ENCODE results near the gene NRN1. TPM values are rescaled to one million over a fixed set of nuclear protein-coding genes. Genes with fewer than 3 reads are reported as not detected.
"Not testable (repeated sequence)": the region's sequence is repeated elsewhere in the genome, so short reads cannot be mapped to it uniquely, and the experiment has no call there.

The NRN1 gene
- total RNA-seq, 8 experiments from 2014 or later = 2.1 to 54.0 (median 4.2) TPM

- no peak overlapping the region for H3K4me3 ChIP-seq
- in situ Hi-C loops (cut with MboI; ENCODE audit: low pct_unique_long_range_greater_than_20kb in 2 of 9, low sequenced_read_pairs in 9 of 9, unreplicated experiment in 9 of 9) = loop anchor here in 3 of 9 experiments (25.0 kb wide), 2 partner anchors 527 to 727 kb away; partner anchors contain the start of genes FARS2 (in 1 of the 3) and LYRM4 (in 1 of the 3)
- 16 to 100% (median 80%) methylated on average over 1 to 5 of the region's 5 CpGs; no CpG with 5 or more reads in 1 of the 10 experiments for WGBS, 10 experiments
- ATAC-seq (replicated peaks in 6 of 8) = peak in 2 of 8 experiments; percentile 34 to 37
- no peaks in the 10 kb centered on the region for H3K4me1 ChIP-seq (replicated peaks in 1 of 2)
- no peak overlapping the region for H3K27ac ChIP-seq
Measured at GRCh38 chr6:5989141-5989723, 17.5 kb downstream of the NRN1 start.

DNA sequence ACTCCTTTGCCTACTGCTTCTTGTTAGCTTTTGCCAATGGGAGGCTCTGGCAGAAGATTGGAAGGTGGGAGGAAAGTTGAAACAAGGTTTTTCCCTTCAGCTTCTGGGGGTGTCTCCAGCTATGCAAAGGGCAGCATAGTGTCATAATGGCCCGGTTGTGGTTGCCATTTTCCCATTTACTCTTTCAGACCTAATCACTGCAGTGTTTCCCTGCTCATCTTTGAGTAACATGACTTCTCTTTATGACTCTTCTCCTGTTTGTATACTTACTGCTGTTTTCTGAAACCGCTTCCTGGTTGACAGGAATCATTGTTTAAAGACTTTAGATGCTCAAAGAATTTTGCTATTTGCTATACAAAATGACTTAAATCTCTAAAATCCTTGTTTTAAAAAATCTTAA lies 19.9 kb downstream of the NRN1 start:
- Histone ChIP-seq H3K4me1 (replicated peaks in 1 of 2) (no peaks in the 10 kb centered on the region), H3K27ac (no peak overlapping the region), H3K4me3 (no peak overlapping the region)
- no peak for ATAC-seq (replicated peaks in 6 of 8)
- WGBS, 10 experiments = 39 to 71% (median 50%) methylated on average over 1 to 2 of the region's 2 CpGs; no CpG with 5 or more reads in 1 of the 10 experiments
- in situ Hi-C loops (cut with MboI; ENCODE audit: low pct_unique_long_range_greater_than_20kb in 2 of 9, low sequenced_read_pairs in 9 of 9, unreplicated experiment in 9 of 9) = loop anchor here in 3 of 9 experiments (25.0 kb wide), 2 partner anchors 525 to 725 kb away; partner anchors contain the start of genes FARS2 (in 1 of the 3) and LYRM4 (in 1 of the 3)

GRCh38 chr6:5984150-5985089 lies 22.3 kb downstream of the NRN1 start:
- no peak for ATAC-seq (replicated peaks in 6 of 8)
- 38 to 89% (median 66%) methylated on average over 1 to 7 of the region's 7 CpGs for WGBS, 10 experiments
- Histone ChIP-seq H3K4me1 (replicated peaks in 1 of 2) (no peaks in the 10 kb centered on the region), H3K4me3 (no peak overlapping the region), H3K27ac (no peak overlapping the region)
- in situ Hi-C loops (cut with MboI; ENCODE audit: low pct_unique_long_range_greater_than_20kb in 2 of 9, low sequenced_read_pairs in 9 of 9, unreplicated experiment in 9 of 9) = loop anchor here in 3 of 9 experiments (25.0 kb wide), 2 partner anchors 522 to 722 kb away; partner anchors contain the start of genes FARS2 (in 1 of the 3) and LYRM4 (in 1 of the 3)

- WGBS, 10 experiments = 21 to 92% (median 71%) methylated on average over 3 to 7 of the region's 7 CpGs; no CpG with 5 or more reads in 1 of the 10 experiments
- Histone ChIP-seq H3K4me1 (replicated peaks in 1 of 2) (no peaks in the 10 kb centered on the region), H3K27ac (no peak overlapping the region), H3K4me3 (no peak overlapping the region)
- ATAC-seq (replicated peaks in 6 of 8) = no peak
- in situ Hi-C loops (cut with MboI; ENCODE audit: low pct_unique_long_range_greater_than_20kb in 2 of 9, low sequenced_read_pairs in 9 of 9, unreplicated experiment in 9 of 9) = loop anchor here in 3 of 9 experiments (25.0 kb wide), 2 partner anchors 519 to 719 kb away; partner anchors contain the start of genes FARS2 (in 1 of the 3) and LYRM4 (in 1 of the 3)
Measured at GRCh38 chr6:5981126-5982026, 25.3 kb downstream of the NRN1 start.

- in situ Hi-C loops (cut with MboI; ENCODE audit: low pct_unique_long_range_greater_than_20kb in 2 of 9, low sequenced_read_pairs in 9 of 9, unreplicated experiment in 9 of 9) = loop anchor here in 3 of 9 experiments (25.0 kb wide), 2 partner anchors 518 to 718 kb away; partner anchors contain the start of genes FARS2 (in 1 of the 3) and LYRM4 (in 1 of the 3)
- no peak overlapping the region for H3K4me3 ChIP-seq
- WGBS, 10 experiments = 30 to 94% (median 71%) methylated on average over 2 to 9 of the region's 9 CpGs
- peak in 2 of 8 experiments; percentile 95 to 100 for ATAC-seq (replicated peaks in 6 of 8)
- H3K27ac ChIP-seq = no peak overlapping the region
- no peaks in the 10 kb centered on the region for H3K4me1 ChIP-seq (replicated peaks in 1 of 2)
Measured at GRCh38 chr6:5979650-5980420, 26.9 kb downstream of the NRN1 start.

DNA sequence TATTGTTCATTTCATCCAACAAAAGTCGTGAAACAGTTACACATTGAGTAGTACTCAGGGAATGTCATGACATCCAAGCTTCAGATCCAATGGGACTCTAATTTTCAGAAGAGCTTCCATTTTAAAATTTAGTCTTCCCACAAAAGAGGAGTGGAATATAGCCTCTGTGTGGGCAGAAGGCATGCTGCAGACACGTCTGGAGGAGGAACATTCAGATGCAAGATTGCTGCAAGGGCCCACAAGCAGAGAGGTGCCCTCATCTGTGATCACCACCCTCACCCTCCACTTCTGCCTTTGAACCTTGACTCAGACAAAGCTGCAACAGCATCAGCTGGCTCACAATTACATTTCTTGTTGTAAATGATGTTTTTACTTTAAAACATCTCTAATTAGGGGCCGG lies 29.9 kb downstream of the NRN1 start:
- Histone ChIP-seq H3K27ac (no peak overlapping the region), H3K4me1 (replicated peaks in 1 of 2) (no peaks in the 10 kb centered on the region), H3K4me3 (no peak overlapping the region)
- ATAC-seq (replicated peaks in 6 of 8) = no peak
- in situ Hi-C loops (cut with MboI; ENCODE audit: low pct_unique_long_range_greater_than_20kb in 2 of 9, low sequenced_read_pairs in 9 of 9, unreplicated experiment in 9 of 9) = loop anchor here in 3 of 9 experiments (25.0 kb wide), 2 partner anchors 515 to 715 kb away; partner anchors contain the start of genes FARS2 (in 1 of the 3) and LYRM4 (in 1 of the 3)
- 13 to 100% (median 82%) methylated on average over 1 to 3 of the region's 3 CpGs; no CpG with 5 or more reads in 2 of the 10 experiments for WGBS, 10 experiments

DNA sequence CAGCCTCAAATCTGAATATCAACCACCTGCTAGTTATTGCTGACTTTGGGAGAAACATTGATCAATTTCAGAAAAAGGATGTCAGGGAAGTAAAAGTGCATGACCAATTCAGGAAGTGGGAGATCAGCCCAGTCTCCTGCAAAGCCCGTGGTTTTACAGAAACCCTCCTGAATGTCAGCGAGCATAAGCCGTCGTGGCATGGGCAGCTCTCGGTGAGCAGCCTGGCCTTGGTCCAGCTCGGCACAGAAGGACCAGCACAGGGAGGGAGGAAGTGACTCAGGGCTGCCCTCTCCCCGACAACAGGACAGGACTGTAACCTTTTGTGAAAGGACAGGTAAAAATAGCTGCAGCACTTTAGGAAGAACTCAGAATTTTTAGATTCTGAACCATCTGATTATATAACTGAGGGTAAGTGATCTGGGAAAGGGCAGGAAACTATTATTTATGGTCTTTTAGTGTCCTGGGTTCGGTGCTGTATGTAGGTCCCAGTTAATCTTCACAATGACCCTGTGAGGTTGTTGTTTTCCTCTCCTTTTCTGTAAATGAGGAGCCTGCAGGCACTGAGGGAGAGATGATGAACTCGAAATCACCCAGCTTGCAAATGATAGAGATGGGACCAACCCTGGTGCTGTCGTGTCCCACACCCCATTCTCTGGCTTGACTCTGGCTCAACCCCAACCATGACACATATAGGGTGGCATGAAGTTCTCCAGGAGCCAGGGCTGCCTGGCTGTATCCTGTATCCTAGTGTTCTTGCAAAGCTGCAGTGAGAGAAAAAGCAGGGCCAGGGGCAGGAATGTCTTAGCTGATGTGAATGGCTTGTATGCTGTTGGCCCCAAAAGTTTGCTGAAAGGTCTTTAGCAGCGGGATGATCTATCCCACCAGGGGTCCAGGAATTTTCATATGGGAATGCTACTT lies 37.6 kb downstream of the NRN1 start:
- no peaks in the 10 kb centered on the region for H3K4me1 ChIP-seq (replicated peaks in 1 of 2)
- WGBS, 10 experiments = 0 to 64% (median 45%) methylated on average over 1 to 9 of the region's 11 CpGs; no CpG with 5 or more reads in 2 of the 10 experiments
- ATAC-seq (replicated peaks in 6 of 8) = peak in 2 of 8 experiments; percentile 85 to 93
- no peak overlapping the region for H3K4me3 ChIP-seq
- in situ Hi-C loops (cut with MboI; ENCODE audit: low pct_unique_long_range_greater_than_20kb in 2 of 9, low sequenced_read_pairs in 9 of 9, unreplicated experiment in 9 of 9) = no loop called here
- no peak overlapping the region for H3K27ac ChIP-seq

GRCh38 chr6:5968036-5968435 lies 38.7 kb downstream of the NRN1 start:
- 33 to 100% (median 76%) methylated on average over 1 to 3 of the region's 3 CpGs for WGBS, 10 experiments
- H3K4me3 ChIP-seq; H3K27ac ChIP-seq; in situ Hi-C loops (cut with MboI; ENCODE audit: low pct_unique_long_range_greater_than_20kb in 2 of 9, low sequenced_read_pairs in 9 of 9, unreplicated experiment in 9 of 9); H3K4me1 ChIP-seq (replicated peaks in 1 of 2); ATAC-seq (replicated peaks in 6 of 8): not testable (repeated sequence)

GRCh38 chr6:5967594-5967993 lies 39.1 kb downstream of the NRN1 start:
- no peak overlapping the region for H3K4me3 ChIP-seq
- WGBS, 10 experiments = 0 to 67% (median 40%) methylated on average over 1 of the region's 1 CpG; no CpG with 5 or more reads in 5 of the 10 experiments
- no peak overlapping the region for H3K27ac ChIP-seq
- H3K4me1 ChIP-seq (replicated peaks in 1 of 2) = no peaks in the 10 kb centered on the region
- in situ Hi-C loops (cut with MboI; ENCODE audit: low pct_unique_long_range_greater_than_20kb in 2 of 9, low sequenced_read_pairs in 9 of 9, unreplicated experiment in 9 of 9) = no loop called here
- no peak for ATAC-seq (replicated peaks in 6 of 8)

DNA sequence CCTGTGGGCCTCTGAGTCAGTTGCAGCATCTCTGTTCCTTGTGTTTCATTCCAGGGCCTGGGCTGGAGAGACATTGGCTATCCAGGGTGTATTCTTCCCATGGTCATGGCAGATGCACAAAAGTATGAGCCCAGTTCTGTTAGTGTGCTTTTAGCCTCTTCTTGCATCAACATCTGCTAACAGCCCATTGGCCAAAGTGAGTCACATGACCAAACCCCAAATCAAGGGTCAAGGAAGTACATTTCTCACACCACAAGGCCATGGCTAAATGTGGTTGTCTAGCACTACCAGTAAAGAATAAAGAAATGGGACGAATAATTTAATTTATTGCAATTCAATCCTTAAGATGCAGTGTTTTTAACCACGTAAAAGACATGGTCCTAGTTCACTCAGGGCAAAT lies 43.9 kb downstream of the NRN1 start:
- no peak for ATAC-seq (replicated peaks in 6 of 8)
- Histone ChIP-seq H3K27ac (no peak overlapping the region), H3K4me3 (no peak overlapping the region), H3K4me1 (replicated peaks in 1 of 2) (no peaks in the 10 kb centered on the region)
- 40 to 100% (median 68%) methylated on average over 1 to 2 of the region's 2 CpGs; no CpG with 5 or more reads in 2 of the 10 experiments for WGBS, 10 experiments
- in situ Hi-C loops (cut with MboI; ENCODE audit: low pct_unique_long_range_greater_than_20kb in 2 of 9, low sequenced_read_pairs in 9 of 9, unreplicated experiment in 9 of 9) = no loop called here

DNA sequence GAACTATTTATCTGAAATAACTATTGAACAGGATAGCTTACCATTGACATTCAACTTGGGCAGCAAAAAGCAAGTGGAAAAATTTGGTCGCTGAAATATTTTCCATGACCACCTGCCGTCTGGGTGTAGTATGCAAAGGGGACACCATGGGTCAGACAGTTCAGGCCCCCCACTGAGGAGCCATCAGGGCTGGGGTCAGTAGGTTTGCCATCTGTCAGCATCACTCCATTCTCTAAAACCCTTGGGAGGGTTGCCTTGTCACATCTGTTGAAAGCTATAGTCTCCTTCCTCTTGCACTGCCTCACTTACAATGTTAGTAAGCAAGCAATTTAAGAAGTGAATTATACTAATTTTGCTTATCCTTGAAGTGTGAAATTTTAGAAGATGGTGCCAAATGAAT lies 44.9 kb downstream of the NRN1 start:
- no peak for ATAC-seq (replicated peaks in 6 of 8)
- no peak overlapping the region for H3K4me3 ChIP-seq
- WGBS, 10 experiments = 20% methylated on average over 1 of the region's 2 CpGs; no CpG with 5 or more reads in 9 of the 10 experiments
- H3K27ac ChIP-seq = no peak overlapping the region
- no peaks in the 10 kb centered on the region for H3K4me1 ChIP-seq (replicated peaks in 1 of 2)
- in situ Hi-C loops (cut with MboI; ENCODE audit: low pct_unique_long_range_greater_than_20kb in 2 of 9, low sequenced_read_pairs in 9 of 9, unreplicated experiment in 9 of 9) = no loop called here

All from motor neuron (in vitro differentiated cells).